ENCODE measurements around the gene GABRR2. TPM values are rescaled to one million over a fixed set of nuclear protein-coding genes. Genes with fewer than 3 reads are reported as not detected.

The GABRR2 gene
- total RNA-seq (ENCODE audit: low replicate concordance) = 0.23 and 0.35 TPM in 2 replicates

GRCh38 chr6:89315249-89315885 is at the start of gene GABRR2:
Gene GABRR2, minus strand, starts transcription at chr6:89315299. Its CDS starts 134 bp downstream, at chr6:89315165.

GRCh38 chr6:89352278-89353117 is 37.4 kb upstream of the GABRR2 start, which contains the start of gene UBE2J1:
Gene UBE2J1, minus strand, starts transcription at chr6:89352722. Its CDS starts 153 bp downstream, at chr6:89352569.

GRCh38 chr6:89217299-89217910 is 97.7 kb downstream of the GABRR2 start, which contains the start of gene GABRR1:
Gene GABRR1, minus strand, starts transcription at chr6:89217358. Its CDS starts 36 bp downstream, at chr6:89217322.

Other genes with a start within 250 kb of the GABRR2 start
- 20.1 and 29.2 TPM in 2 replicates for gene PNRC1, start 234.5 kb downstream of the GABRR2 start, total RNA-seq (ENCODE audit: low replicate concordance)
- 0.08 and 0.12 TPM in 2 replicates for gene SRSF12, start 197.2 kb downstream of the GABRR2 start, total RNA-seq (ENCODE audit: low replicate concordance)
- gene PM20D2, start 169.2 kb downstream of the GABRR2 start, total RNA-seq (ENCODE audit: low replicate concordance) = 1.4 and 1.9 TPM in 2 replicates
- not detected in 2 replicates for gene GABRR1, start 97.9 kb downstream of the GABRR2 start, total RNA-seq (ENCODE audit: low replicate concordance)
- gene UBE2J1, start 37.4 kb upstream of the GABRR2 start, total RNA-seq (ENCODE audit: low replicate concordance) = 11.5 and 37.2 TPM in 2 replicates
- 0.68 and 4.9 TPM in 2 replicates for gene RRAGD, start 97.0 kb upstream of the GABRR2 start, total RNA-seq (ENCODE audit: low replicate concordance)
- 16.5 and 18.5 TPM in 2 replicates for gene ANKRD6, start 117.9 kb upstream of the GABRR2 start, total RNA-seq (ENCODE audit: low replicate concordance)